ENCODE measurements around the gene ZNF598. TPM values are rescaled to one million over a fixed set of nuclear protein-coding genes. Genes with fewer than 3 reads are reported as not detected.

Gene ZNF598
- total RNA-seq, 6 donors from 2014 or later = 20.1 to 62.8 (median 41.7) TPM

DNA sequence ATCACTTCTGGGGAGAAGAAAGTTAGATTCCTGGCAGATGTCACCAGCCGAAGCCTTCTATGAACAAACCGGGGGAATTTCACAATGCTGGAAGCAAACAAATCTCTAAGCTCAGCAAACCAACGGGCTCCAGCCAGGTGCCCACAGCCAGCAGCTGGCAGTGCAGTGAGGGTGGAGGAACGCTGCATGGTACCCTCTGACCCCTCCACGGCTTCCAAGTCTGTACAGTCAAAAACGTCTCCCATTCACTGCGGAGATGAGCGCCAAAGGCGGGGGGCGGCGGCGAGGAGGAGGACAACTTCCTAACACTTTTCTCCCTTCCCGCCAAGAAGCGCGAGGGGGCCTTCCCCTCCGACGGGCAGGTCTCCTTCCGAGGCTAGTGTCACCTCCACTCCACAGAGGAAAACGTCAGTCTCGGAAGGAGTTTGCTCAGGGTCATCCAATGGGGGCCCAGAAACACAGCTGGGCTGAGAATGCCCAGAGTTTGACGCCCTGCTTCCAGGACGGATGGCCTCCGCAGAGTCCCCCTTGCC is 924 bp downstream of the ZNF598 start:
- peak in 1 of 2 donors; percentile 83 for DNase-seq
- TF ChIP-seq, protein P1, sequence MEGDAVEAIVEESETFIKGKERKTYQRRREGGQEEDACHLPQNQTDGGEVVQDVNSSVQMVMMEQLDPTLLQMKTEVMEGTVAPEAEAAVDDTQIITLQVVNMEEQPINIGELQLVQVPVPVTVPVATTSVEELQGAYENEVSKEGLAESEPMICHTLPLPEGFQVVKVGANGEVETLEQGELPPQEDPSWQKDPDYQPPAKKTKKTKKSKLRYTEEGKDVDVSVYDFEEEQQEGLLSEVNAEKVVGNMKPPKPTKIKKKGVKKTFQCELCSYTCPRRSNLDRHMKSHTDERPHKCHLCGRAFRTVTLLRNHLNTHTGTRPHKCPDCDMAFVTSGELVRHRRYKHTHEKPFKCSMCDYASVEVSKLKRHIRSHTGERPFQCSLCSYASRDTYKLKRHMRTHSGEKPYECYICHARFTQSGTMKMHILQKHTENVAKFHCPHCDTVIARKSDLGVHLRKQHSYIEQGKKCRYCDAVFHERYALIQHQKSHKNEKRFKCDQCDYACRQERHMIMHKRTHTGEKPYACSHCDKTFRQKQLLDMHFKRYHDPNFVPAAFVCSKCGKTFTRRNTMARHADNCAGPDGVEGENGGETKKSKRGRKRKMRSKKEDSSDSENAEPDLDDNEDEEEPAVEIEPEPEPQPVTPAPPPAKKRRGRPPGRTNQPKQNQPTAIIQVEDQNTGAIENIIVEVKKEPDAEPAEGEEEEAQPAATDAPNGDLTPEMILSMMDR (IDR thresholded peaks at IDR 0.05) = peak in 1 of 6 experiments; percentile 3
- TF ChIP-seq EP300 (IDR thresholded peaks at IDR 0.05) = no peak
- no peak for TF ChIP-seq POLR2AphosphoS5 (IDR thresholded peaks at IDR 0.05)
- H3K27ac ChIP-seq = peak overlapping the region; percentile 85 to 96 (median 94)
- no peak for ATAC-seq (ENCODE audit: low FRiP score in 2 of 2)
- H3K9me3 ChIP-seq = no peaks in the 10 kb centered on the region
- H3K4me1 ChIP-seq = peaks cover 52 to 64% (median 56%) of the 10 kb centered on the region in 4 donors
- H3K27me3 ChIP-seq = no peaks in the 10 kb centered on the region
- 1% methylated on average over 20 to 22 of the region's 23 CpGs for WGBS, 2 donors
- H3K4me3 ChIP-seq = peak overlapping the region; percentile 67 to 100 (median 96)
- H3K36me3 ChIP-seq = no peaks in the 10 kb centered on the region

DNA sequence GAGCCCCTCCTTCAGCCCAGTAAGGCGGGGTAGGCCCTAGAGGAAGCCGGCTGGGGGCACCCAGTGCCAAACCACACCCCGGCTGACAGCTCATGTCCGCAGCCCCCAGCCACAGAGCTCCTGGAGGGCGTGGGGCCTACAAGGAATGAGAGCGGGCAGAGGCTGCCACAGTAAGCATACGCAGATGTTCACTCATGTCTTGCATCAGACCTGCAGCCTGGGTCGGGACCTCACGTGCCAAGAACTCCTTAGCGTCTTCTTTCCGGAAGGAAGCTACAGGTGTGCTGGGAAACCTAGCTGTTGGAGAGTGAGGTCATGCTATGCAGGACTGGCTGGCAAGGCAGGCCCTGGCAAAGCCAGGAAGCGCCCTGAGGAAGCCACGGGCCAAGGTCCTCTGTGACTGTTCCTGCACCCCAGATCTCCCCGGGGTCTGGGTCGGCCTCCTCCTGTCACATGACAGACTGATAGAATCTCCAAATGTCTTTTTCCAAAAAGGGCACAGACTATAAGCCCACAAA is 1.6 kb downstream of the ZNF598 start:
- Histone ChIP-seq H3K27me3 (no peaks in the 10 kb centered on the region), H3K4me1 (peaks cover 54 to 69% (median 60%) of the 10 kb centered on the region in 4 donors), H3K9me3 (no peaks in the 10 kb centered on the region), H3K27ac (peak overlapping the region; percentile 32 to 96 (median 90)), H3K36me3 (peaks cover 0 to 5% (median 3%) of the 10 kb centered on the region in 4 donors), H3K4me3 (peak overlapping the region in 3 of 4 donors; percentile 67 to 100 (median 95))
- DNase-seq = peak in 1 of 2 donors; percentile 65
- ATAC-seq (ENCODE audit: low FRiP score in 2 of 2) = peak in 1 of 2 donors; percentile 48
- 33 to 40% methylated on average over 10 to 15 of the region's 15 CpGs for whole genome bisulfite sequencing, 2 donors
- TF ChIP-seq, protein P1 (IDR thresholded peaks at IDR 0.05) = no peak
- TF ChIP-seq POLR2AphosphoS5 (IDR thresholded peaks at IDR 0.05) = peak in 1 of 2 donors; percentile 51

DNA sequence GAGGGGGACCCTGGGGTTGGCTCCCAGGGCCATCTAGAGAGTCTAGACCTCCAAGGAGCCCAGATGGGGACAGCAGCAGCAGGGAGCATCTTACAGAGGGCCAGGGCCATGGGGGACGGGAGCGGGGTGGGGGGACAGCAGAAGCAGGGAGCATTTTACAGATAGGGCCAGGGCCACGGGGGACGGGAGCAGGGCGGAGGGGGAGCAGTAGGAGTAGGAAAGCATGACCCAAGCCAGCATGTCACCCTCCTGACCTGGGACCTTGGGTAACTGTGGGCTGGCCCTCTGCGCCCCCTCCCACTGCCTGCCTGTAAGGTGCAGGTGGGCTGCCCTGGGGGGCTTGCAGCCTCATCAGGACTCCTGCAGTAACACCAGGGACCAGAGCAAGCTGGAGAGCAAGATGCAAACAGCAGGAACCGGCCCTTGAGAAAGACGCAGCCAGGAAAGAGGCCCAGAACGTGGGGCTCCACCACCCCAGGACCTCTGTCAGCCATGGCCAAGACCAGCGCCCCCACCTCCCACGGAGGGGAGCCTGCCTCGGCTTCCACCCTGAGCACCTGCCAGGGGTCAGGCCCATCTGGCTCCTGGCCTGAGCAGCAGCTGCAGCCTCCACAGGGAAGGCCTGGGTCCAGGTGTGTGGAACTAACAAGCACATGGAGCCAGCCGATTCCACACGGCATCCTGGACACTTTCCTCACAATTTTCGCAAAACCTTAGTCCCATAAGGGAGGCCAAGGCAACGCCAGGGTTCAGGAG is 2.4 kb downstream of the ZNF598 start:
- no peak for ATAC-seq (ENCODE audit: low FRiP score in 2 of 2)
- 82 to 85% methylated on average over 14 to 16 of the region's 16 CpGs for WGBS, 2 donors
- Histone ChIP-seq H3K9me3 (no peaks in the 10 kb centered on the region), H3K27ac (peak overlapping the region in 3 of 4 donors; percentile 32 to 85 (median 53)), H3K36me3 (peaks cover 3 to 13% (median 11%) of the 10 kb centered on the region in 4 donors), H3K27me3 (no peaks in the 10 kb centered on the region), H3K4me3 (peak overlapping the region in 1 of 4 donors; percentile 100), H3K4me1 (peaks cover 54 to 69% (median 60%) of the 10 kb centered on the region in 4 donors)
- TF ChIP-seq EP300 (IDR thresholded peaks at IDR 0.05) (no peak), POLR2A (IDR thresholded peaks at IDR 0.05) (no peak), POLR2AphosphoS5 (IDR thresholded peaks at IDR 0.05) (no peak)
- TF ChIP-seq, protein P1 (IDR thresholded peaks at IDR 0.05) = no peak
- DNase-seq = peak in 1 of 2 donors; percentile 62

DNA sequence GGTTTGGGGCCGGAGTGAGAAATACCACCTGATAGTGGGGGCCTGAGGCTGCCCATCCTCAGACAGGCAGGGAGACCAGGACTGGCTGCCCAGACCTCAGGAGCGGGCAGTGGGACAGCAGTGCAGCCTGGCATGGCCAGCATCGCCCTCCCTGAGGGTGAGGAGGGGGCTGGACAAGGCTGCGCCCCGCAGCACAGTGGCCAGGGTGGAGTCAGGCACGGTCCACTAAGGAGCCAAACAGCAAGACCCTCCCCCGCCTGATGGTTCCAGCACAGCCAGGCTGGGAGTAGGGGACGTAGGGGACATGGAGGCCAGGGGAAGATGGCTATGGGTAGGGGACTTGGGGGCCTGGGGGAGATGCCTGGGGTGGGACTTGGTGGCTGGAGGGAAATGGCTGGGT is 3.3 kb downstream of the ZNF598 start:
- peaks cover 54 to 69% (median 60%) of the 10 kb centered on the region in 4 donors for H3K4me1 ChIP-seq
- TF ChIP-seq, protein P1 (IDR thresholded peaks at IDR 0.05) = no peak
- no peak for TF ChIP-seq EP300 (IDR thresholded peaks at IDR 0.05)
- no peak for TF ChIP-seq POLR2A (IDR thresholded peaks at IDR 0.05)
- no peak for TF ChIP-seq POLR2AphosphoS5 (IDR thresholded peaks at IDR 0.05)

More for the DNA sequence above, 3.3 kb downstream of the ZNF598 start:
- 92 to 96% methylated on average over 6 of the region's 8 CpGs for WGBS, 2 donors
- H3K36me3 ChIP-seq = peaks cover 12 to 23% (median 20%) of the 10 kb centered on the region in 4 donors
- no peak overlapping the region for H3K4me3 ChIP-seq
- DNase-seq (peak in 1 of 2 donors; percentile 59), ATAC-seq (ENCODE audit: low FRiP score in 2 of 2) (no peak)
- H3K27ac ChIP-seq = no peak overlapping the region
- H3K27me3 ChIP-seq = no peaks in the 10 kb centered on the region
- no peaks in the 10 kb centered on the region for H3K9me3 ChIP-seq

All from upper lobe of left lung (tissue), 6 donors.